Nephron (organoid): Measurements from ENCODE around the gene NLN.

ENCODE experiments used
- H3K27ac Mint-ChIP-seq, 3 experiments: 2 replicates each; pipeline ENCODE4 v1.8.0; 2020; ENCODE audit warnings: mixed read lengths in 3 of 3, mild to moderate bottlenecking in 2 of 3, moderate library complexity in 1 of 3
- H3K27me3 Mint-ChIP-seq: 2 replicates; pipeline ENCODE4 v1.8.0; 2021; ENCODE audit warnings: low read depth, mild to moderate bottlenecking, moderate library complexity, mixed read lengths
- H3K36me3 Mint-ChIP-seq: 2 replicates; pipeline ENCODE4 v1.8.0; 2020; ENCODE audit warnings: low read depth, mixed read lengths
- H3K4me1 Mint-ChIP-seq: 2 replicates; pipeline ENCODE4 v1.8.0; 2020; ENCODE audit warnings: mixed read lengths
- H3K4me3 Mint-ChIP-seq, 3 experiments: 2 replicates each; pipeline ENCODE4 v1.8.0; 2020; ENCODE audit warnings: mild to moderate bottlenecking in 3 of 3, mixed read lengths in 3 of 3, moderate library complexity in 2 of 3
- H3K9me3 Mint-ChIP-seq: 2 replicates; pipeline ENCODE4 v1.8.0; 2020; ENCODE audit warnings: mixed read lengths
- CTCF ChIP-seq, 3 experiments: fragments of 200-600 bp; sonication (generic); IDR thresholded peaks; one replicate each; pipeline ENCODE4 v1.5.0; 2021; ENCODE audit warnings: antibody characterized with exemption in 3 of 3; ENCODE audit not compliant: unreplicated experiment in 3 of 3

NLN gene

GRCh38 chr5:65750938-65751337 lies 28.9 kb downstream of the NLN start:
- Mint-ChIP-seq H3K9me3 (no peaks in the 10 kb centered on the region), H3K4me1 (no peaks in the 10 kb centered on the region), H3K27me3 (no peaks in the 10 kb centered on the region), H3K27ac (no peak overlapping the region), H3K36me3 (peaks cover 25% of the 10 kb centered on the region), H3K4me3 (no peak overlapping the region)
- no peak for TF ChIP-seq CTCF (IDR thresholded peaks at IDR 0.05; ENCODE audit: unreplicated experiment in 3 of 3)

GRCh38 chr5:65753189-65753588 lies 31.2 kb downstream of the NLN start:
- no peak for TF ChIP-seq CTCF (IDR thresholded peaks at IDR 0.05; ENCODE audit: unreplicated experiment in 3 of 3)
- peaks cover 11% of the 10 kb centered on the region for H3K36me3 Mint-ChIP-seq
- H3K4me3 Mint-ChIP-seq: no peak overlapping the region
- H3K4me1 Mint-ChIP-seq: no peaks in the 10 kb centered on the region
- no peak overlapping the region for H3K27ac Mint-ChIP-seq
- no peaks in the 10 kb centered on the region for H3K27me3 Mint-ChIP-seq
- no peaks in the 10 kb centered on the region for H3K9me3 Mint-ChIP-seq

GRCh38 chr5:65758546-65759144 lies 36.6 kb downstream of the NLN start:
- H3K4me1 Mint-ChIP-seq: no peaks in the 10 kb centered on the region
- TF ChIP-seq CTCF (IDR thresholded peaks at IDR 0.05; ENCODE audit: unreplicated experiment in 3 of 3): no peak
- H3K36me3 Mint-ChIP-seq: peaks cover 17% of the 10 kb centered on the region

GRCh38 chr5:65760504-65761275 lies 38.7 kb downstream of the NLN start:
- Mint-ChIP-seq H3K27ac (no peak overlapping the region), H3K9me3 (no peaks in the 10 kb centered on the region), H3K27me3 (no peaks in the 10 kb centered on the region), H3K4me3 (no peak overlapping the region), H3K36me3 (peaks cover 22% of the 10 kb centered on the region), H3K4me1 (no peaks in the 10 kb centered on the region)
- no peak for TF ChIP-seq CTCF (IDR thresholded peaks at IDR 0.05; ENCODE audit: unreplicated experiment in 3 of 3)

More at GRCh38 chr5:65758546-65759144, 36.6 kb downstream of the NLN start:
- Mint-ChIP-seq H3K27ac (no peak overlapping the region), H3K9me3 (no peaks in the 10 kb centered on the region), H3K4me3 (no peak overlapping the region), H3K27me3 (no peaks in the 10 kb centered on the region)

GRCh38 chr5:65762234-65762633 lies 40.2 kb downstream of the NLN start:
- Mint-ChIP-seq H3K27me3 (no peaks in the 10 kb centered on the region), H3K4me3 (no peak overlapping the region), H3K36me3 (peaks cover 37% of the 10 kb centered on the region), H3K4me1 (no peaks in the 10 kb centered on the region), H3K27ac (no peak overlapping the region), H3K9me3 (no peaks in the 10 kb centered on the region)
- TF ChIP-seq CTCF (IDR thresholded peaks at IDR 0.05; ENCODE audit: unreplicated experiment in 3 of 3): no peak

GRCh38 chr5:65765582-65765981 lies 43.6 kb downstream of the NLN start:
- H3K27me3 Mint-ChIP-seq: no peaks in the 10 kb centered on the region
- H3K9me3 Mint-ChIP-seq: peaks cover 5% of the 10 kb centered on the region
- no peak overlapping the region for H3K4me3 Mint-ChIP-seq
- no peaks in the 10 kb centered on the region for H3K4me1 Mint-ChIP-seq
- no peak overlapping the region for H3K27ac Mint-ChIP-seq
- peaks cover 41% of the 10 kb centered on the region for H3K36me3 Mint-ChIP-seq
- no peak for TF ChIP-seq CTCF (IDR thresholded peaks at IDR 0.05; ENCODE audit: unreplicated experiment in 3 of 3)
